Measurements from ENCODE around the gene RYR1. TPM values are rescaled to one million over a fixed set of nuclear protein-coding genes. Genes with fewer than 3 reads are reported as not detected.

The RYR1 gene
- total RNA-seq, 1 donor from 2014 or later, result 243 TPM

DNA sequence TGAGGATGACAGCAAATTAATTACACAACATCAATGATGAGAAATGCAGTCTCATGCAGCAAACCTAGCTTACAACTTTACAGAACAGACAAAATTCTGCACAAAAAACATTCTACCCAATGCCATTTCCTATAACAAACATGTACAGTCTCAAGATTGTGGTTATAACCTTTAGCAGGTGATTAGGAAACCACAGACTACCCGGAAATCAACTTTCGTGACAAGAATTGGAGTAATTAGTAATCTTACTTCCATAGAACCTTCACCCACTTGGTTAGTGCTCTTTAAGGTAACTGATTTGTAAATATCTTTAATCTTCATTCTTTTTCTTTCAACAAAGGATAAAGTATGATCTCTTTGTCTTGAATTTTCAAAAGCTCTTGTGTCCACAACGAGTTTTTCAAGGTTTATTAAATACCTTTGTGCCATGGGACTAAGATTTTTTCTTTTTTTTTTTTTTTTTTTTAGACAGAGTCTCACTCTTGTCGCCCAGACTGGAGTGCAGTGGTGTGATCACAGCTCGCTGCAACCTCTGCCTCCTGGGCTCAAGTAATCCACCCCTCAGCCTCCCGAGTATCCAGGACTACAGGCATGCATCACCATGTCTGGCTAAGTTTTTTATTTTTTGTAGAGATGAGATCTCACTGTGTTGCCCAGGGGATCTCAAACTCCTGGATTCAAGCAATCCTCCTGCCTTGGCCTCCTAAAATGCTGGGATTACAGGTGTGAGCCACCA, 105.5 kb downstream of the RYR1 start:
- Histone ChIP-seq H3K36me3 (ENCODE audit: control insufficient read depth in 3 of 3, insufficient read depth in 3 of 3, low read length in 3 of 3) (peaks cover 57 to 72% (median 65%) of the 10 kb centered on the region in 3 donors), H3K4me1 (ENCODE audit: control insufficient read depth in 3 of 3, insufficient read depth in 3 of 3, low read length in 3 of 3) (peaks cover 0 to 7% (median 2%) of the 10 kb centered on the region in 3 donors), H3K27me3 (ENCODE audit: control insufficient read depth in 3 of 3, insufficient read depth in 3 of 3, low read length in 3 of 3) (no peaks in the 10 kb centered on the region), H3K9me3 (ENCODE audit: control insufficient read depth in 3 of 3, low read length in 3 of 3) (no peaks in the 10 kb centered on the region), H3K27ac (ENCODE audit: low read depth, low read length) (no peak overlapping the region), H3K4me3 (ENCODE audit: low read length in 3 of 3) (no peak overlapping the region), H3K9ac (ENCODE audit: low read depth in 1 of 3, low read length in 3 of 3) (no peak overlapping the region)

DNA sequence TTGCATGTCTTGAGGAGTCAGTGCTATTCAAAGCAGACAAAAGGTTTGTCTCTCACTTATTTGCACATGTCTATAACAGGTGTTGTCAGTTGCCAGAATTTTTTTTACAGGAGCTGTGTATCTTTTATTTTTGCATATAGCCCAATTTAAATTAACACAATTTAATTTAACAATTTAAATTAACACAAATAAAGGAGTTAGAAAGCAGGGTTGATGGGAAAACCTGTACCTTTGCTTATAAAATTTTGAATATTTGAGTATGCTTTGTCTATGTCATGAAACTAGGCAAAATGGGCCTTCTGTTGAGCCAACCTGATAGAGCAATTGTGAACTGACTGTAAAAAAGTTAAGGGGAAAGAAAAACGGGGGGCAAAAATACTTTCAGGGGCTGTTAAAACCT, 106.3 kb downstream of the RYR1 start:
- peaks cover 56 to 70% (median 64%) of the 10 kb centered on the region in 3 donors for H3K36me3 ChIP-seq (ENCODE audit: control insufficient read depth in 3 of 3, insufficient read depth in 3 of 3, low read length in 3 of 3)

DNA sequence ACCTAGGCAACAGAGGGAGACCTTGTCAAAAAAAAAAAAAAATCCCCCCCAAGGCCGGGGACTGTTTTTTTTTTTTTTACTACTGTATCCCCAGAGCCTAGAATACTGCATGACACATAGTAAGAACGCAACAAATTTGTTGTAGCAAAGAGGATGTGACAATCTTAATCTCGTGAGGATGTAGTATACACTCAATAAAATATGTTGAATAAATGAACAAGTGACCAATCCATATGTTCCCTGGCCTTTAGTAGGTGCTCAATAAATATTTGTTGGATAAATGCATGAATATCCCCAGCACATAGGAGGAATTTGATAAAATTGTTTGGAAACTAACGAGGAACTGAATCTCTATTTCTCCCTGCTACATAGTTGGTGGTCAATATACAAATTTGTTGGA, 108.5 kb downstream of the RYR1 start:
- H3K27me3 ChIP-seq (ENCODE audit: control insufficient read depth in 3 of 3, insufficient read depth in 3 of 3, low read length in 3 of 3), result no peaks in the 10 kb centered on the region

More for the DNA sequence above, 106.3 kb downstream of the RYR1 start:
- Histone ChIP-seq H3K4me1 (ENCODE audit: control insufficient read depth in 3 of 3, insufficient read depth in 3 of 3, low read length in 3 of 3) (peaks cover 4 to 13% (median 6%) of the 10 kb centered on the region in 3 donors), H3K27me3 (ENCODE audit: control insufficient read depth in 3 of 3, insufficient read depth in 3 of 3, low read length in 3 of 3) (no peaks in the 10 kb centered on the region), H3K4me3 (ENCODE audit: low read length in 3 of 3) (no peak overlapping the region), H3K9me3 (ENCODE audit: control insufficient read depth in 3 of 3, low read length in 3 of 3) (no peaks in the 10 kb centered on the region), H3K27ac (ENCODE audit: low read depth, low read length) (no peak overlapping the region), H3K9ac (ENCODE audit: low read depth in 1 of 3, low read length in 3 of 3) (no peak overlapping the region)

DNA sequence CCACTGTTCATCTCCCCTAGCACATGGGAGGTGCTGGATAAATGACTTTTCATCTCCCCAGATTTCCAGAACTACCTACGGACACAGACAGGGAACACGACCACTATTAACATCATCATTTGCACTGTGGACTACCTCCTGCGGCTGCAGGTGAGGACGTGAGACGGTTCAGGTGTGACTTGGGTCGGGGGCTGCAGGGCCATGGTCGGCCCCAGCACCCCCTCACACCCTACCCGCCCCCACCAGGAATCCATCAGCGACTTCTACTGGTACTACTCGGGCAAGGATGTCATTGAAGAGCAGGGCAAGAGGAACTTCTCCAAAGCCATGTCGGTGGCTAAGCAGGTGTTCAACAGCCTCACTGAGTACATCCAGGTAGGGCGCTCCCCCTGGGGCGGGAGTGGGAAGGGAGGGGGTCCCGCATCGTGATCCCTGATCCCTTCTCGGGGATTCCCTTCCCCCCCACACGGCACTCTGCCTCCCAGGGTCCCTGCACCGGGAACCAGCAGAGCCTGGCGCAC, 109.9 kb downstream of the RYR1 start:
- peak overlapping the region; percentile 21 for H3K27ac ChIP-seq (ENCODE audit: low read depth, low read length)
- H3K27me3 ChIP-seq (ENCODE audit: control insufficient read depth in 3 of 3, insufficient read depth in 3 of 3, low read length in 3 of 3), result no peaks in the 10 kb centered on the region
- peaks cover 50 to 68% (median 55%) of the 10 kb centered on the region in 3 donors for H3K36me3 ChIP-seq (ENCODE audit: control insufficient read depth in 3 of 3, insufficient read depth in 3 of 3, low read length in 3 of 3)
- no peak overlapping the region for H3K9ac ChIP-seq (ENCODE audit: low read depth in 1 of 3, low read length in 3 of 3)
- no peak overlapping the region for H3K4me3 ChIP-seq (ENCODE audit: low read length in 3 of 3)
- no peaks in the 10 kb centered on the region for H3K9me3 ChIP-seq (ENCODE audit: control insufficient read depth in 3 of 3, low read length in 3 of 3)
- peaks cover 4 to 13% (median 6%) of the 10 kb centered on the region in 3 donors for H3K4me1 ChIP-seq (ENCODE audit: control insufficient read depth in 3 of 3, insufficient read depth in 3 of 3, low read length in 3 of 3)

More for the DNA sequence above, 108.5 kb downstream of the RYR1 start:
- Histone ChIP-seq H3K9ac (ENCODE audit: low read depth in 1 of 3, low read length in 3 of 3) (no peak overlapping the region), H3K27ac (ENCODE audit: low read depth, low read length) (no peak overlapping the region), H3K4me3 (ENCODE audit: low read length in 3 of 3) (no peak overlapping the region), H3K9me3 (ENCODE audit: control insufficient read depth in 3 of 3, low read length in 3 of 3) (no peaks in the 10 kb centered on the region), H3K36me3 (ENCODE audit: control insufficient read depth in 3 of 3, insufficient read depth in 3 of 3, low read length in 3 of 3) (peaks cover 54 to 67% (median 60%) of the 10 kb centered on the region in 3 donors), H3K4me1 (ENCODE audit: control insufficient read depth in 3 of 3, insufficient read depth in 3 of 3, low read length in 3 of 3) (peaks cover 4 to 13% (median 6%) of the 10 kb centered on the region in 3 donors)

DNA sequence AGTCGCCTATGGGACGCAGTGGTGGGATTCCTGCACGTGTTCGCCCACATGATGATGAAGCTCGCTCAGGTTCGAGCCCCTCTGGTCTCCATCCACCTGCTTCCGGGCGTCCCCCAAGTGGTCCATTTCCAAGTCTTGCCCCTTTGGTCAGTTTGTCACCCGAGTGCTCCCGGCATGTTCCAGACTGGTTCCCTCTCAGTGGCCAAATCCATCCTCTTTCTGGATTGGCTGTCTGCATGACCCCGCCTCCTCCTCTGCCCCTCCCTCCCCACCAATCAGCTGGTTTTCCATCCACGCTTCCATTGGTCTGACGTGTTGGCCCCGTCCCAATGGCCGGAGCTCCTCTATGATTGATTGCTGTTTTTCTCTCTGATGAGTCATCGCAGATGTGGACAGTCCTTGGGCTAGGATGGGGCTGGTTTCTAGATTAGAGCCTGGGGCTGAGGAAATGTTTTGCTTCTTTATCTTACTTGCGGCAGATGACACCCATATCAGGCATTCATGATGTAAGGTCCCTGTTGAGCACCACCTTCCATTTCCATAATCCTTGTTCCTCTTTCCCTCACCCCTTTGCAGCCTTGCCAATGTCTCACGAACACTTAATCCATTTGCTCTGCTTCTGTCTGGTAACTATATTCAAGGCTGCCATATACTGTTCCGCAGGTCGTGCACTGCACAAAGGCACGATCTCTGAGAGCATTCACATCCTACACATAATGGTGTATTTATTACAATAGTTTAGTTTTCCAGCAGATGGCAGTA, 110.5 kb downstream of the RYR1 start:
- H3K9me3 ChIP-seq (ENCODE audit: control insufficient read depth in 3 of 3, low read length in 3 of 3), result no peaks in the 10 kb centered on the region
- H3K36me3 ChIP-seq (ENCODE audit: control insufficient read depth in 3 of 3, insufficient read depth in 3 of 3, low read length in 3 of 3), result peaks cover 53 to 71% (median 57%) of the 10 kb centered on the region in 3 donors
- H3K4me3 ChIP-seq (ENCODE audit: low read length in 3 of 3), result no peak overlapping the region
- peaks cover 4 to 13% (median 6%) of the 10 kb centered on the region in 3 donors for H3K4me1 ChIP-seq (ENCODE audit: control insufficient read depth in 3 of 3, insufficient read depth in 3 of 3, low read length in 3 of 3)
- no peak overlapping the region for H3K9ac ChIP-seq (ENCODE audit: low read depth in 1 of 3, low read length in 3 of 3)
- H3K27ac ChIP-seq (ENCODE audit: low read depth, low read length), result peak overlapping the region; percentile 46
- H3K27me3 ChIP-seq (ENCODE audit: control insufficient read depth in 3 of 3, insufficient read depth in 3 of 3, low read length in 3 of 3), result no peaks in the 10 kb centered on the region

DNA sequence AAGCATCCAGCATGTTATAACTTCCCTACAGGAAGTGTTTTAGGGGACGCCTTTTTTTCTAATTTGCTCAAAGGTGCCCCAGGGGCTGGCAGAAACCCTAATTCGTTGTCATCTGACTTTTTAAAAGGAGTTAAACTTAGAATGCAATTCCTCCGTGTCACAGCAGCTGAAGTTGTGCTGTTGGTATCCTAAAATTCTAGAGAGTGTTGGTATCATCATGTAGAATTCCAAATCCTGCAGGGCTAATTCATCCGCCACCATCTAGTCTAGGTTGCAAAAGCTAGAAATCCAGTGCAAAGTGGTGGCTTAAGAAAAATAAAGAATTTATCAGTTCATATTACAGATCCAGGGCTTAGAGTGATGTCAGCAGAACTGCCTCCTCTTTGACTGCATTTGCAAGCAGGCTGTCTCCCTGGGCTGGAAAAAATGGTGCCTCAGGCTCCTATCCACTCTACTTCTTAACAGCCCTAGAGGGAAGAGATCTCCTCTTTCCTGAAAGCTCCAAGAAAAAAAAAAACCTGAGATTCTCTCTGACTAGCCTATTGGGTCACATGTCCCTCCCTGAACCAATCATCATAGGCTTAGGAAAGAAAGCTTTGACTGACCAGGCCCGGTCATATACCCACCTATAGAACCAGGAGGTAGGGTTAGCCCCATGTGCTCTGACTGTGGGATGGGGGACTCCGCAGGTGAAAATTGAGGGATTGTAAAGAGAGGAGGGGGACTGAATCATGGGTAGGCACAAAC, 111.3 kb downstream of the RYR1 start:
- H3K4me3 ChIP-seq (ENCODE audit: low read length in 3 of 3), result no peak overlapping the region
- no peak overlapping the region for H3K9ac ChIP-seq (ENCODE audit: low read depth in 1 of 3, low read length in 3 of 3)
- peak overlapping the region; percentile 46 for H3K27ac ChIP-seq (ENCODE audit: low read depth, low read length)
- H3K9me3 ChIP-seq (ENCODE audit: control insufficient read depth in 3 of 3, low read length in 3 of 3), result no peaks in the 10 kb centered on the region
- peaks cover 50 to 67% (median 55%) of the 10 kb centered on the region in 3 donors for H3K36me3 ChIP-seq (ENCODE audit: control insufficient read depth in 3 of 3, insufficient read depth in 3 of 3, low read length in 3 of 3)
- H3K27me3 ChIP-seq (ENCODE audit: control insufficient read depth in 3 of 3, insufficient read depth in 3 of 3, low read length in 3 of 3), result no peaks in the 10 kb centered on the region
- H3K4me1 ChIP-seq (ENCODE audit: control insufficient read depth in 3 of 3, insufficient read depth in 3 of 3, low read length in 3 of 3), result peaks cover 4 to 13% (median 6%) of the 10 kb centered on the region in 3 donors

DNA sequence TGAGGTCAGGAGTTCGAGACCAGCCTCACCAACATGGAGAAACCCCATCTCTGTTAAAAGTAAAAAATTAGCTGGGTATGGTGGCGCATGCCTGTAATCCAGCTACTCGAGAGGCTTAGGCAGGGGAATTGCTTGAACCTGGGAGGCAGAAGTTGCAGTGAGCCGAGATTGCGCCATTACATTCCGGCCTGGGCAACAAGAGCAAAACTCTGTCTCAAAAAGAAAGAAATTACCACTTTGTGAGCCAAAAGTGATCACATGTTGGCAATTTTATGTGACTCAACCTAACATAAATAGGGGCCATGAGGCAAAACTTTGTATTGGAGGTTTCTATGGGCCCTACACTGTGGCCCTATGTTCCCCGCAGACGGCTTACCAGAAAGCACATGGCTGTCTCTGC, 112.1 kb downstream of the RYR1 start:
- no peak overlapping the region for H3K27ac ChIP-seq (ENCODE audit: low read depth, low read length)

DNA sequence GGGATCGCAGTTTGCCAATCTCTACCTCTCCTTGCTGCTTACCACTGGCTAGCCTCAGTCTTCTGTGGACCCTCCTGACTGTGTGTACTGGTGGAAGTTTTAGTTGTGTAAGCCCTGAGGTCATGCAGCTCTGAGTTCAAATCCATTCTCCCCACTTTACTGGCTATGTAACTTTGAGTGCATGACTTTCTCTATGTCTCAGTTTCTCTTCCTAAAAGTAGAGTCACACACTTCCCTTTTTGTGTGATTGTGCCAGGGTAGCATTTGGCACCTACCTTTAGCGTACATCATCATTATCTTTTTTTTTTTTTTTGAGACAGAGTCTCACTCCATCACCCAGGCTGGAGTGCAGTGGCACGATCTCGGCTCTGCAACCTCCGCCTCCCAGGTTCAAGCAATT, 113.9 kb downstream of the RYR1 start:
- H3K36me3 ChIP-seq (ENCODE audit: control insufficient read depth in 3 of 3, insufficient read depth in 3 of 3, low read length in 3 of 3), result peaks cover 61 to 73% (median 69%) of the 10 kb centered on the region in 3 donors
- no peak overlapping the region for H3K27ac ChIP-seq (ENCODE audit: low read depth, low read length)
- no peak overlapping the region for H3K4me3 ChIP-seq (ENCODE audit: low read length in 3 of 3)
- peaks cover 4 to 13% (median 6%) of the 10 kb centered on the region in 3 donors for H3K4me1 ChIP-seq (ENCODE audit: control insufficient read depth in 3 of 3, insufficient read depth in 3 of 3, low read length in 3 of 3)
- no peaks in the 10 kb centered on the region for H3K27me3 ChIP-seq (ENCODE audit: control insufficient read depth in 3 of 3, insufficient read depth in 3 of 3, low read length in 3 of 3)
- H3K9me3 ChIP-seq (ENCODE audit: control insufficient read depth in 3 of 3, low read length in 3 of 3), result no peaks in the 10 kb centered on the region
- no peak overlapping the region for H3K9ac ChIP-seq (ENCODE audit: low read depth in 1 of 3, low read length in 3 of 3)

More for the DNA sequence above, 112.1 kb downstream of the RYR1 start:
- no peak overlapping the region for H3K4me3 ChIP-seq (ENCODE audit: low read length in 3 of 3)
- no peaks in the 10 kb centered on the region for H3K27me3 ChIP-seq (ENCODE audit: control insufficient read depth in 3 of 3, insufficient read depth in 3 of 3, low read length in 3 of 3)
- H3K9me3 ChIP-seq (ENCODE audit: control insufficient read depth in 3 of 3, low read length in 3 of 3), result no peaks in the 10 kb centered on the region
- H3K9ac ChIP-seq (ENCODE audit: low read depth in 1 of 3, low read length in 3 of 3), result no peak overlapping the region
- peaks cover 56 to 71% (median 57%) of the 10 kb centered on the region in 3 donors for H3K36me3 ChIP-seq (ENCODE audit: control insufficient read depth in 3 of 3, insufficient read depth in 3 of 3, low read length in 3 of 3)
- H3K4me1 ChIP-seq (ENCODE audit: control insufficient read depth in 3 of 3, insufficient read depth in 3 of 3, low read length in 3 of 3), result peaks cover 4 to 13% (median 6%) of the 10 kb centered on the region in 3 donors

DNA sequence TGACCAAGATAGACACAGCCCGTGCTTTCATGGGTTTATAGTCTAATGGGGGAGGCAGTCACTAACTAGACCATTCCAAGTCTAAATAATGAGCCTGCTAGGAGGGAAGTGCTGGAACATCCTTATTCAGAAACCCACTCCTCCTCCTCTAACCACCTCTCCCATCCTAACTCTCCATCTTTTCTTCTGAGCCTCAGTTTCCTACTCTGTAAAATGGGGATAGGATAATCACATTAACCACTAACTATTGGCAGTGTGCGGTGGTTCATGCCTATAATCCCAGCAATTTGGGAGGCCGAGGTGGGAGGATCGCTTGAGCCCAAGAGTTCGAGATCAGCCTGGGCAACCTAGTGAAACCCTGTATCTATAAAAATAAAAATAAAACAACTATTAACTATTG, 115.6 kb downstream of the RYR1 start:
- Histone ChIP-seq H3K4me1 (ENCODE audit: control insufficient read depth in 3 of 3, insufficient read depth in 3 of 3, low read length in 3 of 3) (peaks cover 3 to 5% (median 4%) of the 10 kb centered on the region in 3 donors), H3K27ac (ENCODE audit: low read depth, low read length) (no peak overlapping the region), H3K4me3 (ENCODE audit: low read length in 3 of 3) (no peak overlapping the region), H3K9ac (ENCODE audit: low read depth in 1 of 3, low read length in 3 of 3) (no peak overlapping the region), H3K9me3 (ENCODE audit: control insufficient read depth in 3 of 3, low read length in 3 of 3) (no peaks in the 10 kb centered on the region), H3K27me3 (ENCODE audit: control insufficient read depth in 3 of 3, insufficient read depth in 3 of 3, low read length in 3 of 3) (no peaks in the 10 kb centered on the region), H3K36me3 (ENCODE audit: control insufficient read depth in 3 of 3, insufficient read depth in 3 of 3, low read length in 3 of 3) (peaks cover 59 to 75% (median 71%) of the 10 kb centered on the region in 3 donors)

Data from skeletal muscle tissue (tissue), 4 donors.